Tibial nerve (tissue), 4 donors: ENCODE data around the gene KATNBL1.

Experiments used
- CTCF ChIP-seq, 5 experiments: fragments of 200-600 bp in 3 of 5; fragments of 450-650 bp in 2 of 5; sonication (generic) in 3 of 5; IDR thresholded peaks; one replicate each; pipeline ENCODE4 v1.5.1; 2016 to 2019; ENCODE audit warnings: antibody characterized with exemption in 5 of 5, mild to moderate bottlenecking in 3 of 5, moderate library complexity in 2 of 5
- EP300 ChIP-seq, 2 donors: sonication (generic); formaldehyde crosslinking; IDR thresholded peaks; one replicate each; pipeline ENCODE4 v1.6.1; 2017; ENCODE audit warnings: antibody characterized with exemption in 2 of 2, mild to moderate bottlenecking in 1 of 2
- POLR2A ChIP-seq, 2 donors: fragments of 450-650 bp; IDR thresholded peaks; one replicate each; pipeline ENCODE4 v1.6.1; 2017; ENCODE audit warnings: antibody characterized with exemption in 2 of 2, mild to moderate bottlenecking in 2 of 2, moderate library complexity in 2 of 2

GRCh38 chr15:34111488-34111887 lies 98.4 kb downstream of the KATNBL1 start:
- TF ChIP-seq CTCF (IDR thresholded peaks at IDR 0.05) (no peak), POLR2A (IDR thresholded peaks at IDR 0.05) (no peak), EP300 (IDR thresholded peaks at IDR 0.05) (no peak)
